ENCODE data around the gene HNRNPA2B1.

The HNRNPA2B1 gene

GRCh38 chr7:26147030-26147429 is 53.5 kb downstream of the HNRNPA2B1 start:
- no peak for TF ChIP-seq CTCF (IDR thresholded peaks at IDR 0.05; ENCODE audit: insufficient read depth, low read length, poor library complexity, severe bottlenecking)
- Histone ChIP-seq H3K4me3 (replicated peaks; ENCODE audit: low read depth, low read length) (no peak overlapping the region), H3K27me3 (replicated peaks; ENCODE audit: control insufficient read depth, insufficient read depth, low read length) (no peaks in the 10 kb centered on the region), H3K36me3 (ENCODE audit: control insufficient read depth, insufficient read depth, low read length) (no peaks in the 10 kb centered on the region)
- no peak for DNase-seq (ENCODE audit: extremely low read depth, insufficient read length)

GRCh38 chr7:26145238-26145637 is 55.3 kb downstream of the HNRNPA2B1 start:
- Histone ChIP-seq H3K36me3 (ENCODE audit: control insufficient read depth, insufficient read depth, low read length) (no peaks in the 10 kb centered on the region), H3K4me3 (replicated peaks; ENCODE audit: low read depth, low read length) (no peak overlapping the region), H3K27me3 (replicated peaks; ENCODE audit: control insufficient read depth, insufficient read depth, low read length) (no peaks in the 10 kb centered on the region)
- no peak for DNase-seq (ENCODE audit: extremely low read depth, insufficient read length)
- no peak for TF ChIP-seq CTCF (IDR thresholded peaks at IDR 0.05; ENCODE audit: insufficient read depth, low read length, poor library complexity, severe bottlenecking)

- H3K36me3 ChIP-seq (ENCODE audit: control insufficient read depth, insufficient read depth, low read length), result no peaks in the 10 kb centered on the region
Observed at GRCh38 chr7:26144184-26145080, 56.1 kb downstream of the HNRNPA2B1 start.

GRCh38 chr7:26143298-26144048 is 57.1 kb downstream of the HNRNPA2B1 start:
- no peak for TF ChIP-seq CTCF (IDR thresholded peaks at IDR 0.05; ENCODE audit: insufficient read depth, low read length, poor library complexity, severe bottlenecking)
- H3K27me3 ChIP-seq (replicated peaks; ENCODE audit: control insufficient read depth, insufficient read depth, low read length), result no peaks in the 10 kb centered on the region
- H3K36me3 ChIP-seq (ENCODE audit: control insufficient read depth, insufficient read depth, low read length), result no peaks in the 10 kb centered on the region
- no peak overlapping the region for H3K4me3 ChIP-seq (replicated peaks; ENCODE audit: low read depth, low read length)
- DNase-seq (ENCODE audit: extremely low read depth, insufficient read length), result no peak

More at GRCh38 chr7:26144184-26145080, 56.1 kb downstream of the HNRNPA2B1 start:
- Histone ChIP-seq H3K27me3 (replicated peaks; ENCODE audit: control insufficient read depth, insufficient read depth, low read length) (no peaks in the 10 kb centered on the region), H3K4me3 (replicated peaks; ENCODE audit: low read depth, low read length) (no peak overlapping the region)
- no peak for DNase-seq (ENCODE audit: extremely low read depth, insufficient read length)
- no peak for TF ChIP-seq CTCF (IDR thresholded peaks at IDR 0.05; ENCODE audit: insufficient read depth, low read length, poor library complexity, severe bottlenecking)

GRCh38 chr7:26141077-26141476 is 59.5 kb downstream of the HNRNPA2B1 start:
- no peaks in the 10 kb centered on the region for H3K27me3 ChIP-seq (replicated peaks; ENCODE audit: control insufficient read depth, insufficient read depth, low read length)

More at GRCh38 chr7:26141077-26141476, 59.5 kb downstream of the HNRNPA2B1 start:
- TF ChIP-seq CTCF (IDR thresholded peaks at IDR 0.05; ENCODE audit: insufficient read depth, low read length, poor library complexity, severe bottlenecking), result no peak
- DNase-seq (ENCODE audit: extremely low read depth, insufficient read length), result no peak
- H3K36me3 ChIP-seq (ENCODE audit: control insufficient read depth, insufficient read depth, low read length), result no peaks in the 10 kb centered on the region
- H3K4me3 ChIP-seq (replicated peaks; ENCODE audit: low read depth, low read length), result no peak overlapping the region

Data from GM06990 (cell line).